ENCODE results near the gene GPR179.

GPR179 gene

DNA sequence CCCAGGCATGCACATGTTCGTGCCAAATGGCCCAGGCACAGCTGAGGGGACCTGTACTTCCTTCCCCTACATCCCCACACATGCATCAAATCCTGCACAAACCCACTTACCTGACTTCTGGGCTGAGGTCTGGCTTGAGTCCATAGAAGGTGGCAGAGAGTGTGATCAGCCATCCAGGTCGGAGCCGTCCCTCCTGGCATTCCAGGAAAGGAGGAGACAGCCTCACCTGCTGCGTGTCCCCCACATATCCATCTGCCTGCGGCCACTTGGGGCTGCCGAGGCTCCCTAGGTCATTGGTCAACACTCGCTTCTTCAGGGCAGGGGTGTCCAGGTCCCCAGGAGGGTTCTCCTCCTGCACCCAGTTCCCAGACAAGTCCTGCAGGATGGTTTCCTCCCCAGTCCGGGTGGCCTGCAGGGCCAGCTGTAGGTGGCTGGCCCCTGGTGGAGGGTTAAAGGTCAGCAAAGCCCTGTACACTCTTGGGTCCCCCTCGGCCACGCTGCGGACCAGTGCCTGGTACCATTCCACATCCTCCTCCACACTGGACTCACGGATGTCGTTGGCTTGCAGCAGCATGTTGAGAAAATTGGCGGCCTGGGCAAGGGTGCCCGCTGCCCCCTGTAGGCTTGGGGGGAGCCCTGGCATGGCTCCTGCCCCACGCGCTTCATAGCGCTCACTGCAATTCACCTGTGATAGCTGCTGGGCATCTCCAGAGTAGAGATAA lies 709 bp downstream of the GPR179 start:
- no peak for DNase-seq

DNA sequence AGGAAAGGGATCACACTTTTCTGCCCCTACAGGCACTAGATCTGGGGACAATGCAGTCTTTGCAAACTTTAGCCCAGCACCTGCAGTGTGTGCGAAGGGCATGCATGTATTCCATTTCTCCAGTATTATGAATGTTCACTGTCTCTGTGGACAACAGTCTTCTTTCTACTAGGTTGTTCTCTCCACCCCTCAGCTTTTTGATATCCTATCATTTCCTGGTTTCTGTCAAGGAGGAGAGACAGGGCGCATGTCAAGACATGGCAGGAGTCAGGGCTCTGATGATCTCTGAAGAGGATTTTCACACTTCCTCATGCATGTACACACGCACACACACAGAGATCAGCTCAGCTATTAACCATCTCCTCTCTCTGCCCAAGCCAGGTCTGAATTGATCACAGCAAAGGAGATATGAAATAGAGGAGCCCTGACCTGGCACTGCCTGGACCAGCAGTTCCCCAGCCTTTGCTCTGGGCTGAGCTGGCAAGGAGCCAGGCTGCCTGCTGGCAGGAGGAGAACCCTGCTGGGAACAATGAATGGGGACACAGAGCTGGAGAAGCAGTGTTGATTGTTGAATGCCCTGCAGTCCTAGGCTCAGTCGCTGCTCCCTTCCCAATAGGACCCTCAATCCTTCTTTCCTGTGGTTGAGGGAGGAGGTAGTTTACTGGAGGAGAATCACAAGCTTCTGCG lies 2.6 kb downstream of the GPR179 start:
- DNase-seq = no peak

DNA sequence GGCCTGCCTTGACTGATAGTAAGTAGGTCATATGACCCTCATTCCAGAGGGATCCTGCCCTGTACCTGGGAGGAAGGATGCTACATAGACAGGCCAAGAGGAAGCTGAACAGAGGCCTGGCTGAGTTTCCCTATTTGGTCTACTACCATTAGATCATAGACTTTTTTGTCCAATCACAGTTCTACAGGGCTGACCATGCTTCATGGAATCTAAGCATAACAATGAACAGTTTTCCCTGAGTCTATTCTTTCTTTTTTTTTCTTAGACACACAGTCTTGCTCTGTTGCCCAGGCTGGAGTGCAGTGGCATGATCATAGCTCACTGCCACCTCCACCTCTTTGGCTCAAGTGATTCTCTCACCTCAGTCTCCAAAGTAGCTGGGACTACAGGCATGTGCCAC lies 3.9 kb downstream of the GPR179 start:
- DNase-seq = no peak

DNA sequence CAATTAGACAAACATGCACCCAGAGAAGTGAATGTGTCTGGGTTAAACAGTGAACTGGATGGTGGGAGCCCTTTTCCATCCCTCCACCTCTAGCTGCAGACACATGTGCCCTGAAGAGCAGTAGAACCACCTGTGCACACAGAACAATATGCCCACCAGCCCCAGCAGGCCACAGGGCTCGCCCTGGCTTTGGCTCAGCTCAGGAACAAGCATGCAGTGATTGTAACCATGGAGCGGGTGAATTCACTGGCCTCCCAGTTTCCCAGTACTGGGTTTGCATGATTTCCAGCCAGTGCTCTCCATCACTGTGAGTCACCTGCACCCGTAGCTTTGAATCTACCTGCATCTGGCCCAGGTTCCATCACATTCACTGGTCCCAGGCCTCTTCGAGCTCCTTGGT lies 5.2 kb downstream of the GPR179 start:
- DNase-seq = no peak

DNA sequence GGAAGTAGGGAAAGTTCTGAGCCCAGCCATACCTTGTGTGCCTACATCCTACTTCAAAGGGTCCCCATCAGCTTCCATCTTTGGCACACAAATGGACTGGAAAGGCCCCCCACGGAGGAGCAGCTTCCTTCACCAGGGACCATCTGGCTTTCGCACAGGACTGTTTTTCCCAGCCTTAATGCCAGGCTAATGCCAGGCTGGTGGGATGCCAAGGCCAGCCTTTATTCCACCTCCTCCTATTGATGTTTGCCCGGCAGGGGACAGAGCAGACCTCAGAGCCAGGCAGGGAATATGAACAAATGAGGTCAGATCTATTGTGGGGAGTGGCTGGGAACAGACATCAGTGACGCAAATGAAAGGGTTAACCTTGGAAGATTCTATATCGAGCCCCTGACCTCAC lies 5.7 kb downstream of the GPR179 start:
- DNase-seq = no peak

DNA sequence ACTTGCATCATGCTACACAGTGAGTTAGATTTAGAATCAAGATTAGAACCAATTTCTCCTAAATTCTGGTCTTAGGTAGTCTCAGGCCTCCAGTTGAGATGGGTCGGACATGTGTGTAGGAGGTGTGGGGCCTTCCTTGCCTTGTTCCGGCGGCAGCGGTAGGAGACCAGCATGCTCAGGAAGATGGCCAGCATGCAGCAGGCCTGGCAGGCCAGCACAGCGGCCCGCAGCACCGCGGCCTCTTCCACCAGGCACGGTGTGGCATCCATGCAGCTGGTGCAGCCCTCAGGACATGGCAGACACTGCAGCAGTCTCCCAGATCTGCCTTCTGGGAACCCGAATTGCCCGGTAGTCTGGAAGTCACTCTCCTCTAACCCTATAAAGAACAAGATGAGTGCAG lies 6.9 kb downstream of the GPR179 start:
- no peak for DNase-seq

DNA sequence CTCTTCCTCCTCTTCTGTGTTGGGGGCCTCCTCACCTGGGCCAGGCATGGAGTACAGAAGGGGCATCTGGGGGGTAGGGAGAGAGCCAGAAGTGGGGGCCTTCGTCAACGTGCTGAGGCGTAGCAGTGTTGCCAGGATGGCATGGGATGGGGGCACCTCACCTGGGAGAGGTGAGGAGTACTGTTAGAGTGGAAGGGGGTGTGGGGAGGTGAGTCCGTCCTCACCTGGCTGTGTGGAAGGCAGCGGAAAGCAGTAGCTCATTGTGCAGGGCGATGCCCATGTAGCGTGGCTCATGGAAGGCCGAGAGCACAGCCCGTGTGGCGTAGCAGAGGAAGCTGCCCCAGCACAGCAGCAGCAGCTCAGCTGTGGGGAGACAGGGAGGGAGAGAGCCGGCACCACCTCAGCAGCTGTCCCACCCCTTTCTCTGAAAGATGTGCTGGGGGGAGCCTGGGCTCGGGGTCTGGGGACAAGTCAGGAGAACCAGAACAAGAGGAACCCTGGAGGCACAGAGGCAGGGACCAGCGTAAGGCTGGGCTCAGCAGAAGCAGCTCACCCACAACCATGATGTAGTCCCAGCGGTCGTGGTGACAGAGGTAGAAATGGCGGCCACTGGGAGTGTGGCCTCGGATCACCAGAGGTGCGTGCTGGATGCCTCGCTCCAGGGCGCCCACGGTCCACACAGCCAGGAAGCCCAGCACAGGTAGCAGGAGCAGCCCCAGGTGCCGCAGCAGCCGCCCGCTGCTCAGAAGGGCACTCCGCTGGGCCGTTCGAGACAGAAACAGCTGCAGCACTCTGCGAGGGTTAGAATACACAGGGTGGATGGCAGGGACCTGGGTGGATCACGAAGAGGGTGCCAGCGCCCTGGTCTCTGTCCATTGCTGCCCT lies 9.0 kb downstream of the GPR179 start:
- DNase-seq = no peak

DNA sequence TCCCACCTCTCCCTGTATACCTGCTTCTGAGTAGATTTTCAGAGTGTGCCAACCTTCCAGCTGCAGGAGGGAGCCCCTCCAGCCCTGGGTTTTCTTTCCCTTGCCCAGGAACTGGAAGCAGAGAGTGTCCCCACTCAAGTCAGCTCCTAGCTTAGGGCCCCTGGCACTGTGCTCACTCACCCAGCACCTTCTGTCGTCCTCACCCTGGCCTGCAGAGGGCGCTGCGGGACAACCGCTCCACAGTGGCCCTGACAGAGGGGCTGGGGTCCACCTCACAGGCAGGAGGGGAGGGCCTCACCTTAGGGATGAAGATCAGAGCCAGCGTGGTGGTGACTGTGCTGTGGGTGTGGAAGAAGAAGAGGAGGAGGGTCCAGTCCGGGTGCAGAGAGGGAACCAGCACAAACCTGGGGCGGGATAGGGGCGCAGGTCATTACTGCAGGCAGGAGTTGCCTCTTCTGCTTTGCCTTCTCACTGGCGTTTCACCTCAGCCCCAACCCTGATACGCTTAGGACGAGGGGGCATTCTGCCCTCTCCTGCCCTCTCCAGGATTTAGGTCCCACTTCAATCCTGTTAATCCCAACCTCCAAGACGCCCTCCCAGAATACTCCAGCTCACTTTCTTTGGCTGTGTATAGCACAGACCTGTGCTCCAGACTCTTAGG lies 10.0 kb downstream of the GPR179 start:
- DNase-seq = no peak

DNA sequence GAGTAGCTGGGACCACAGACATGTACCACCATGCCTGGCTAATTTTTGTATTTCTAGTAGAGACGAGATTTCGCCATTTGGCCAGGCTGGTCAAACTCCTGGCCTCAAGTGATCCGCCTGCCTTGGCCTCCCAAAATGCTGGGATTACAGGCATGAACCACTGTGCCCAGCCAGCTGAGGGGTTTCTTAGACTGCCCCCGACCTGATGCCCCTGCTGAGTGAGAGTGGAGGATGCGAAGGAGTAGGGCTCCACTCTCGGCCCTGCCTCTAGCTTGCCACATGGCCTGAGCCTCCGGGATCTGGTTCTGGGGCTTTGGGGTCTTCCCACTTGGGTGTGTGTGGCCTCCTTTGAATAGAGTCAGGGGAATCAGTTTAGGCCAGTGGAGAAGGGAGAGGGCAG lies 11.0 kb downstream of the GPR179 start:
- no peak for DNase-seq

DNA sequence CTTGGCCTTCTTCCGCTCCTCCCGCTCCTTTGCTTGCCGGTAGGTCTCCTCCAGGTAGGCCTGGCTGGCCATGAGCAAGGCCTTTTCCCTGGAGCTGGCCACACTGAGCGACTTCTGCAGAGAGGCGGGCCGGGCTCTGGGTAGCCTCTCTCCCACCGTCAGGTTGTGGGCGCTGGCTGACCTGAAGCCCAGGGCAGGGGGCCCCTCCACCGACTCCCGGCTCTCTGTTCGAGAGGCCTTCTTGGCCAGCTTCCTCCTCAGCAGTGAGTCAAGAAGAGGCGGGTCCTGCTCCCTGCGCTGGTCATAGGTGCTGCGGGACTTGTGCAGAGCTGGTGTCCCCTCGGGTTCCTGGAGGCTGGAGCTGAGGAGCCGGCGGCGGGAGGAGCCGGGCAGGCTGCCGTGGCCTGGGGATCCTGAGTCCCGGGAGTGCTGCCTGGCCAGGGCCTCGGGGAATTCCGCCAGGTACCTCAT lies 12.8 kb downstream of the GPR179 start:
- DNase-seq = no peak

DNA sequence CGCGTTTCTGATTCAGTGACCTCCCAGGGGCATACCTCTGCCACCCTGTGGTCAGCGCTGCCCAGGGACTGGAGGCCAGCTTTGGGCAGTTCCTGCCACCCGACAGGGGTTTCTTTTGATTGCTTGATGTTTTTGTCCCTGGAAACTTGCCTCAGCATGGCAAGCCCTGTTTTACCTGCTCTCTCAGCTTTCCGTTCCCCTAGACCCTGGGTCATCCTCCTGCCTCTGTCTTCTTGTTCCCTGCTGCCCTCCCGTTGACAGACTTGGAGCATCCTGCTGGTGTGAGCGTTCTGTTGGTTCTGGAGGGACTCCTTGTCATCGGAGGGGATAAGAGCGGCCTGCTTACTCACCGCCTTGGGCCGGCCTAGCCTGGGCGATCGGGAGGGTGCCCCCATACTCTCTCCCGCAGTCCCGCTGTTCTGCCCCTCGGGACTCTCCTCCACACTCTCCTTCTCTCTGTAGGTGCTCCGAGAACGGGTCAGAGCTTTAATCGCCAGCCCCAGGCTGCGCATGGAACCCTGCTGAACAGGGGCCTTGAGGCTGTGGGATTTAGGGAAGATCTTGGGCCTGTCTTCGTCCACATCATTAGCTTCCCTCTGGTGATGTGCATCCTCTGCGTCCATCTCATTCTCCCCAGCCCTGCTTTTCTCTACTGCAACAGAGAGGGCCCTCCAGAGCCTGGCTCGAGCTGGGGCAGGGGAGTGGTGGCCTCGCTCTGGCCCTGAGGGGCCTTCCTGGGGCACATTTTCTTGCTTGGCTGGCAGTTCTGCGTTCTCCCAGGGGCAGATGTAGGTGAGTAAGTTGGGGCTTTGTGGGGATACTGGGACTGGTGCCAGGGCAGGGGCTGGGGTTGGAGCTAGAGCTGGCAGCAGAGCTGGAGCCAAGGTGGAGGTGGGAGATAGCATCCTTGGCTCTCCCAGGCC lies 13.7 kb downstream of the GPR179 start:
- DNase-seq = no peak

DNA sequence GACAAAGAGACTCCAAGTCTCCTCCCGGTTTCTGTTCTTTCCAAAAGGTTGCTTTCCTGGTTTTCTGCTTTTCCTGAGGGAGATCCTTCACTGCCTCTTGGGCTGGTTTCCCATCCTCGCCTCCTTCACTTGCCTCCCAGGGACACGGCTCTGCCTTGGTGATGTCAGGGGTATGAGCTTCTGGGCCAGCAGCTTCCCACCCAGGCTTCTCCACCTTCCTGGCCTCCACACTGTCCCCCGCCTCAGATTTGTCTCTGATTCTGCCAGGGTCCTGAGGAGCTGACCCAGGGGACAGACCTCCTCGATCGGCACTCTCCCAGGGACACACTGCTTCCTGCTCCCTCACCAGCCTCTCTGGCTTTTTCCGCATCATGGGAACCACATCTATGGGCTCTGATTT lies 14.5 kb downstream of the GPR179 start:
- no peak for DNase-seq

DNA sequence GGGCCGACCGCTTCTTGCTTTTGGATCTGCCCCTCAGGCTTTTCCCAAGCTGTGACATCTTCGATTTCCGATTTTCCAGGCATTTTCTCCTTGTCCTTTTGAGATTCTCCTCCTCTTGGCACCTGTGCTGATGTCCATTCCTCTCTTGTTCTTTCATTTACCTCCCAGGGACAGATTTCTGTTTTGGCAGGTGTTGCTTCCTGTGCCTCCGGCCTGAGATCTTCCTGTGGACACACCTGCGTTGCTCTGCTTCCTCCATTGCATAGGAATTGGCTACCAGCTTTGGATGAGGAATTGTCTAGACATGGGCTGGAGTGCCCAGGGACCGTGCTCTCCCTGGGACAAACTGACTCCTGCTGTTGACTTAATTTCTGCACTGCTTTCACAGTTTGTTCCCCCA lies 15.1 kb downstream of the GPR179 start:
- DNase-seq = no peak

DNA sequence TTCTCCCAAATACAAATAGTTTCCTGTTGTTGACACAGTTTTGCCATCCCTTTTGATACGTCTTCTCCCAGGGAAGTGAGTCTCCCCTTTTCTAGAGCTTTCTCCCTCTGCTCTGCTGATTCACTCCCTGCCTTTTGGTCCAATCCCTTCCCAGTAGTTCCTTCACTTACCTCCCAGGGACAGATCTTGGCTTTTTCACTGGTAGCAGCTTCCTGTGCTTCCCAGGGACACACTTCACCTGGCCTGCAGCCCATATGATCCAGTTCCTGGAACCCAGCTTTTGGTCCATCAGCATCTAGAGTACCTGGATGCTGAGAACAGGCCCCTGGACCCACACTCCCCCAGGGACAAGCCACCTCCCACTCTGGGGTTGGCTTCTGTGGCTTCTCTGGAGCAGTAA lies 15.8 kb downstream of the GPR179 start:
- DNase-seq = no peak

DNA sequence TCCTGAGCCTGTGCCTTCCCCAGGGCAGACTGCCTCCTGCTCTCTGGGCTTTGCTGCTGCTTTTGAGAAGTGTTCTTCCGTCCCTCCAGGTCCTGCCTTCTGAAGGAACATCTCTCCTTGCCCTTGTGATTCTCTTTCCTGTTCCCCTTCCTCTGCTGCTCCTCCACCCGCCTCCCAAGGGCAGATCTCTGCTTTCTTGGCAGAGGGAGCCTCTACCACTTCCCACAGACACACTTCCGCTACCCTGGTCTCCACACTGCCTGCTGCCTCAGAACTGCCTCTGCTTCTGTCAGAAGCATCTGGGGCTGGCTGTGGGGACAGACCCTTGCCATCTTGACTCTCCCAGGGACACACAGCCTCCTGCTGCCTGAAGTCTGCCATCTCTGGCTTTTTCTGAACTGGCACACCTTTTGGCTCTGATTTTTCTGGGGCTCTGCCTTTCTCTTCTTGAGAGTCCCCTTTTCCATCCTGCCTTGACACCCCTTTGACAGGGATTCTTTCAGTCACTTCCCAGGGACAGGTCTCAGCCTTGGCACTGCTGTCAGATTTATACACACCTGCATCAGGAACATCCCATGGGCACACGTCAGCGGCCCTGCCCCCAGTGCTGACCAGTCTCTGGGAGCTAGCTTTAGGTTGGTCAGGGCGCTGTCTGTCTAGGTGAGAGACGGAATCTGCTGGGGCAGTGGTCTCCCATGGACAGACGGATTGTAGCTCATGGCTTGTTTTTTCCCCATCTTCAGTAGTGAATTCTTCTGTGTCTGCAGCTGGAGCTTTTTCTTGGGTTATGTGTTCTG lies 16.6 kb downstream of the GPR179 start:
- no peak for DNase-seq

DNA sequence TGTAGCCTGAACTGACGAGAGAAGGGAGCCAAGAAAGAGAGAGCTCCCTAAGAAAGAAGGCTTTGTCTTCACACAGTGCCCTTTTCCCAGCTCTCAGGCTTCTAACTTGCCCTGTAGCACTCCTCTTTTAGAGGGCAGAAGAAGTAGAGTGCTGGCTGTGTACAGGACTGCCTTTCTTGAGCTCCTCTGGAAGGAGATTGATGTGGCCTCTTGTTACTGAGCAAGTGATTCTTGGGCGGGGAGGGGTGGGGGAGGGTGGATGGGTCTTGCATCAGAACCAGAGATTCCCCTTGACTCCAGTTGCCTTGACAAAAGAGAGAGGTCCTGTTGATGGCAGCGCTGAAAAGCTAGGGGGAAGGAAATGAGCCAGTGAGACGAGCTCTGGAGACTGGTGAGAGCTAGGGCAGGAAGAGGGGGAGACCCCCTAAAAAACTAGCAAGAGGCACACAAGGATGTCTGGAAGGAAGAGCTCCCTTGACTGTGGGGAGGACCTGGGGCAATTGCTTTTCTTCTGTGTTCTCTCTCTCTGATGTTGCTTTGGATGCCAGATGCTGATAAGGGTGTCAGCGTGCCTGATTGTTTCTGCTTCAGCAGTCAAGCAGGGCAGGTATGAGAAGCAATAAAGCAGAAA lies 18.4 kb downstream of the GPR179 start:
- no peak for DNase-seq

DNA sequence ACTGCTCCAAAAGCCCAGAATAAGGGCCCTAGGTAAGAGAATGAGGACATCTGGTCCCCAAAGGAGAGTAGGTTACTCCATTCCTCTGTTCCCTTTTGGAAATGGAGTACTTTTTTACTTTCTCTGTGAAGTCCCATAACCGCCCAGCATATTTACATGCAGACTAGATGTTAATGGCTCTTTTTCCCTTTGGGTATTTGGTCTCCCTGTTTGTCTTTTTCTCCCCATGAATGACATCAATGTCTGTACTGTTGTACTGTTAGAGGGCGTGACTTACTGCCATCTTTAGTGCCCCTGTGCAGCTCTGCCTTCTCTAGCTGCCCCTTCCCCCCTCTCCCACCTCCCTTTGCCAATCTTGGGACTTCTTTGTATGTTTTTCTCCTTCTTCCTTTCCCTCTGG lies 19.0 kb downstream of the GPR179 start:
- no peak for DNase-seq

DNA sequence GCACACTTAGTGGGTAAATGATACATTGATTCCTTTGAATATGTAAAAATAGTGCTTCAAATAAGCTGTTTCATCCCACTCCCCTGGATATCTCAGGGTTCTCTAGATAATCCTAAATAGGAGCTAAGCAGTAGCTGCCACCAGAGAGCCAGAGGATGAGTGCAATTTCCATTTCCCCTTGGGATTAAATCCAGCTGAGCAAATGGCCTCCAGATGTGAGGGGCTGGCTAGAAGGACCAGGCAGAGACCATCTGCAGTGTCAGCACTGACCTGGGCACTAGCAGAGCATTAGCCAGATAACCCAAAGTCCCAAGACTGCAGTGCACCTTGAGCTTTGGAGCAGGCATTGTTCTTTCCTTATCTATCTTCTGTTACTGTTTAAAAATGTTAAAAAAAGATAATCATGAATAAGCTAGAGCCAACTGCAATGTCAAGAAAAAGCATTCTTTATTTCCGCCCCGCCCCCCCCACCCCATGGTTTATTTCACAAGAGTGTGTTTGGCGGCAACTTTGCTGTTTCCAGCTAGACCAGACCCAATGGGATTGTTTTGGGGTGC lies 19.5 kb downstream of the GPR179 start:
- no peak for DNase-seq

DNA sequence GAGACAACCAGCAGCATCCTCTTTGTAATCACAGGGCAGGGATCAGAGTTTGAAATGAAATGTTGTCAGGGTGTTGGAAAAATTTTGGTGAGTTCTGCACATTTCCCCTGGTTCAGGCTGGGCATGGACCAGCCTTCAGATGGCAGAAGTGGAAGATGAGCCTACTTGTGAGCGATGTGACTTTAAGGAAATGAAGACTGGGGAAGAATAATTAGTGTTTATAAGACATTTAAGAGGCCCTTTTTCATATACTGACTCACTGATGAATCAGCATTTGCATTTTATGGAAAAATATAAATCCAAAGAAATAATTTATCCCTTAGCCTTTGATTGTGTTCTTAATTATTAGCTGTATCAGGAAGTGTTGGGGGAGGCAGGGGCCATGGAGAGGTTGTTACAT lies 20.9 kb downstream of the GPR179 start:
- DNase-seq = no peak

DNA sequence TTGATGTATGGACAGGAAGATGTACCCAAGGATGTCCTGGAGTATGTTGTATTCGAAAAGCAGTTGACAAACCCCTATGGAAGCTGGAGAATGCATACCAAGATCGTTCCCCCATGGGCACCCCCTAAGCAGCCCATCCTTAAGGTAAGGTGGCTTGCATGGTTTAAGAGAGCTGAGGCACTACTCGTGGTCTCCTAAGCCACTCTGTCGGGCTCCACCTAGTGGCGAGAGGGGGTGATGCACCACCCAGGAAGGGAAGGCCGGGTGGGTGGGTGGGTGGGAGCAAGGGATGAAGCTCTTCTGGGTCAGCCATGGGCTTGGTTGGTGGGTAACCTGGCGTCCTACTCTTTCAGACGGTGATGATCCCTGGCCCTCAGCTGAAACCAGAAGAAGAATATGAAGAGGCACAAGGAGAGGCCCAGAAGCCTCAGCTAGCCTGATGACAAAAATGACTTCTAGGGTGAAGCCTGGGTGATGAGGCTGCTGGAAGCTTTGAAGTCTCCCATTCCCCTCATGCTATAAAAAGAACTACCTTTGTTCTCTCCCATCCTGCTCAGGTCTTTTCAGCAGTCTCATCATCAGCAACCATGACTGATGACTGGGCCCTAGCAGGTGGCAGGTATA lies 21.5 kb downstream of the GPR179 start:
- no peak for DNase-seq
